ENCODE data around the gene EFR3B.

EFR3B gene

DNA sequence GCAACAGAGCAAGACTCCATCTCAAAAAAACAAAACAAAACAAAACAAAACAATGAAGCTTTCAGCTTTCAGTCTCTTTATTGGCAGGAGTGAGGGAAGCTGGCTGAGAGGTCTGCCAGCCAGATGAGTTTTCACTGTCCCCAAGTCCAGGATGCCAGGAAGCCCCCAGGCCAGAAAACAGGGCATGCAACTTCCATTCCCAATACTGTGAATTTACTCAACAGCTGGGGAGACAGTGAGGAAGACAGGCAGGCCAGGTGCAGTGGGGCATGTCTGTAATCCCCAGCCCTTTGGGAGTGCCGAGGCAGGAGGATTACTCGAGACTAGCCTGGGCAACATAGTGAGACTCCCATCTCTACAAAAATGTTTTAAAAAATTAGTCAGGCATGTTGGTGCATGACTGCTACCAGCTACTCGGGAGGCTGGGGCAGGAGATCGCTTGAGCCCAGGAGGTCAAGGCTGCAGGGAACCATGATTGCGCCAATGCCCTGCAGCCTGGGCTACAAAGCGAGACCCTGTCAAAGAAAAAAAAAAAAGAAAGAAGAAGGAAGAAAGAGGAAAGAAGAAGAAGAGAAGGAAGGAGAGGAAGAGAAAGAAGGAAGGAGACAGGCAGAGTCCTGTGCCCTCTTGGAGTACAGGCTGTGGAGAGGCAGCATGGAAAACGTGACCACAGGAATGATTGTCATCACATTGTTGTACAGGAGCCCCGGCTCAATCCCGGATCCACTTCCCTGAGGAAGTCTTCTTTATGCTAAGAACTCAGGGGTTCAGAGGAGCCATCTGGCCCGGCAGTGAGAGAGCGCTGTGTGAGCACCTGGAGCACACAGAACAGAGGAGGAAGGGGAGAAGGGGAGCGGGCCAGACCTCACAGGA, 155.7 kb downstream of the EFR3B start:
- no peak for DNase-seq

DNA sequence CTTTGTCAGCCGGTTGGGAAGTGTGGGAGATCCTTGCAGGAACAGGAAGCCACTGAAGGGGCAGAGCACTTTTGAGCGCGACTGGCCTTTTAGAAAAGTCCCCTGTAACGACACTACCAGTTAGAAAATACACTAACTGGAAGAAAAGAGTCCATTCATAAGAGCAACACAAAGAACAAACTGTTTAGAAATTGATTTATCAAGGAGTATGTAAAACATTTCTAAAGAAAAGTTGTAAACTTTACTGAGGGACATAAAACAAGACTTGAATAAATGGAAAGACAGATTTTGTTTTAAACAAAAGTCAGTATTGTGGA, 156.3 kb downstream of the EFR3B start:
- no peak for DNase-seq

DNA sequence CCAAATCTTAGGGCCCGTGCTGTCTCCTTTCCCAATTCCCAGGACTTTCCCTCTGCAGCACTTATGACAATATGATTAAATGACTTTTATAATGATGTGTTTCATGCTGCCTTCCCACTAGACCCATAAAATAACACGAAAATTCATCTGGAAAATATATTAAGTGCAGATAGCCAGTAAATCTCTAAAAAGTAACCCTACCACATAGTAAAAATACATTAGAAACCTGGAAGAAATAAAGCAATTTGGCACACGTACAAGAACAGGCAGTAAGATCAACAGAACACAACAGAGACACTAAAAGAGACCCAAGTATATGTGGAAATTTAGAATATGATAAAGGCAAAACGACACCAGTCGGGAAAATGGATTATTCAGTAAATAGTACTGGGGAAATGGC, 156.7 kb downstream of the EFR3B start:
- no peak for DNase-seq

DNA sequence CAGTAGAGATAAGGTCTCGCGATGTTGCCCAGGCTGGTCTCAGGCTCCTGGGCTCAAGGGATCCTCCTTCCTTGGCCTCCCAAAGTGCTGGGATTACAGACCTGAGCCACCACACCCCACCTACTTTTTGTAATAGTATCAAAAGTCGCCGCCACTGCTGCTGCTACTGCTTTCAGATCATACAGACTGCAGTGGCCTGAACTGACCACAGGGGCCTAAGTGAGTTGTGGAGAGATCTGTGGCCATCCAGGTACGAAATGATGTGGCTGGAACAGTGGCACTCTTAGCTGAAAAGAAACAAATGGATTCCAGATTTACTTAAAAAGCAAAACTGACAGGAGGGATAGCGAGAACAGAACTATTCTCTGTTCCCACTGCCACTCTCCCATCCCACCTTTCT, 159.4 kb downstream of the EFR3B start:
- no peak for DNase-seq

DNA sequence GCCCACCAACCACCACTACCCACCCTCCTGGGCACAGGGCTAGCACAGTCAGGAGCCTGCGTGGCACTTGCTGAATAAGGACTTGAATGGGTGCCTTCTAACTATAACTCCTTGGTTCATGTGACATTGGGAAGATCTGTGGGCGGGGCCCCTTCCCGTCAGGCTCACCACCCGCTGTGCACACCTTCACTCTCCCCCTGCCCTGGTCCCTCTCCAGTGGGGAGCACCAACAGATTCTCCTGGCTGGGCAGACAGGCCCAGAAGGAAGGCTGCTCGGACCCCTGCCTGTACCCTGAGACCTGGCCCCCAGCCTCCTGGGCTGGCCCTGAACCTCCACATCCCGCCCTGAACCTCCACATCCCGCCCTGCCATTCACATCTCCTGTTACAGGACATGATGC, 159.9 kb downstream of the EFR3B start:
- DNase-seq, result no peak

DNA sequence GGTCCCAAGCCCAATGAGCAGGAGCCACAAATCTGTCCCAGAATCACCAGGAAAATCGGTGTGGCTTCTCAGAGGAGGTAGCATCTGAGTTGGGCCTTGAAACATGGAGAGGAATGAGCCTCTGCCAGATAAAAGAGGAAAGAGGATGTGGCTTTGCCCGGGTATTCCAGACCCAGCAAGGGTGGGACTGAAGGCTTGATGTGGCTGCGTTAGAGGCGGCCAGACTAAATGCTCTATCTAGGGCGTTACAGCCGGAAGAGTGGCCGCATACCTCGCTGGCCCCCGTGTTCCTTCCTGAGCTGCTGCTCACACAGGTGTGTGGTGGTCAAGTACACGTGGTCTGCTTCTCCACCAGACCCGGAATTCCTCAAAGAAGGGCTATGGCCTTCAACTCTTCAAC, 160.4 kb downstream of the EFR3B start:
- DNase-seq, result no peak

DNA sequence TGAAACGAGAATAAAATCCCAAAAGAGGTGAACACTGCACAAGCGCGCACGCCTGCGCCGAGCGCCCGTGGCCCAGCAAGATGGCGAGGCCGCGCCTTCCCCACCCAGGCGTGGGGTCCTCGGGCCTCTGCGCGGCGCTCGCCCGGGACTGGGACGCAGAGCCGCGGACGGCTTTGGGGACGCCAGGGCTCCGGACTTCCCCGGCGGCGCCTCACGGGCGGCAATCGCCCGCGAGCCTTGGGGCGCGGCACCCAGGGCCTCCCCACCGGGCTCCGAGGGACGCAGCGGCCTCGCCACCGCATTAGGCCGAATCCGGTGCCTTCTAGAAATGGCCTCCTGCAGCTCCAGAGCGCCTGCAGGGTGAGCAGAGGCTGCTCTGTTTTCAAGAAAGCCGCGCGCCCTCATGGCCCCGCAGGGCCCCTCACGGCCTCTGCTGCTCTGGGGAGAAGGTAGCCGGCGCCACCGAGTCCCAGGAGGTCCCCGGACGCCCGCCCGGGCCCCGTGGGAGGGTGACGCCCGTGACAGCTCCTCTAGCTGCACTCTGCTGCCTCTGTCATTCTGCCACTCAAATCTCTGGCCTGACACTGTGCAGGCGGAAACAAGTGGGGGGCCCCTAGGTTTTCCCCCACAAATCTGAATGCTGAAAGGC, 162.4 kb downstream of the EFR3B start:
- DNase-seq, result peak; percentile 47

DNA sequence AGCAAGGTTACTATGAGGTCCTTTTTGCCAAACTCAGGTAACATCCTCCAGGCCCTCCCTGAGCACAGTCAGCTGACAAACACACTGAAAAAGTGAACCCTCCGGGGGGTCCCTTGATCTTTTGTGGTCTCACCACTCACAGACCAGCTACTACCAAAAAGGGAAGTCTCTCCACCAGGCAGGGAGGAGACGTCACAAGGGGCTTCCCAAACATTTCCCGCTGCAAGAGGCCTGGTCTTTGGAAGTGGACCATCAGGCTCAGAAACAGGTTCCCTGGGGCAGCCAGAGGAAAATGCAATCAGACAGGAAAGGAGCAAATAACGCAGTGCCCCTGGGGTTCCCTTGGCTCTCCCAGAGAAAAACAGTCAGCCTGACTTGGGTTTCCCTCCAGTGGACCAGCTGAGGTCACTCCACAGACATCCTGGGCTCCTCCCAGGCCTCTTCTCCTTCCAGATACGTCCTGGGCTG, 165.2 kb downstream of the EFR3B start:
- peak; percentile 56 for DNase-seq

All from CD4-positive, alpha-beta T cell treated with Interleukin-15 for 1 hour (primary cell).